Measurements from ENCODE around the gene SYNM. TPM values are rescaled to one million over a fixed set of nuclear protein-coding genes. Genes with fewer than 3 reads are reported as not detected.

SYNM gene
- total RNA-seq, 2 experiments from 2014 or later: 0.11 TPM

- Mint-ChIP-seq H3K27me3 (no peaks in the 10 kb centered on the region), H3K36me3 (ENCODE audit: low read depth) (no peaks in the 10 kb centered on the region), H3K27ac (no peak overlapping the region), H3K4me3 (no peak overlapping the region), H3K9me3 (no peaks in the 10 kb centered on the region), H3K4me1 (ENCODE audit: low read depth) (no peaks in the 10 kb centered on the region)
- Histone ChIP-seq H3K36me3 (ENCODE audit: insufficient read depth, low read length) (no peaks in the 10 kb centered on the region), H3K4me1 (ENCODE audit: insufficient read depth, low read length) (no peaks in the 10 kb centered on the region), H3K9me3 (ENCODE audit: control insufficient read depth in 1 of 2, insufficient read depth in 1 of 2, low read length in 2 of 2) (peaks cover 0 to 3% of the 10 kb centered on the region in 2 experiments), H3K27ac (ENCODE audit: low read depth in 1 of 2, low read length in 2 of 2) (no peak overlapping the region), H3K4me3 (ENCODE audit: low read length) (no peak overlapping the region), H3K27me3 (ENCODE audit: control insufficient read depth in 1 of 2, insufficient read depth in 2 of 2, low read length in 2 of 2) (no peaks in the 10 kb centered on the region)
- no peak for DNase-seq
- intact Hi-C loops (cut with DNase I, micrococcal nuclease): no loop called here
- CTCF ChIA-PET: no interaction called here
- TF ChIP-seq CTCF (IDR thresholded peaks at IDR 0.05): no peak
- no peak for ATAC-seq (ENCODE audit: poor library complexity)
- POLR2A ChIA-PET: no interaction called here
Observed at GRCh38 chr15:99121691-99122410, 17.0 kb downstream of the SYNM start.

GRCh38 chr15:99122831-99123712 lies 18.2 kb downstream of the SYNM start:
- H3K4me1 ChIP-seq (ENCODE audit: insufficient read depth, low read length): no peaks in the 10 kb centered on the region
- ChIA-PET CTCF (no interaction called here), POLR2A (no interaction called here)
- peaks cover 0 to 3% of the 10 kb centered on the region in 2 experiments for H3K9me3 ChIP-seq (ENCODE audit: control insufficient read depth in 1 of 2, insufficient read depth in 1 of 2, low read length in 2 of 2)
- no peaks in the 10 kb centered on the region for H3K36me3 ChIP-seq (ENCODE audit: insufficient read depth, low read length)
- no peaks in the 10 kb centered on the region for H3K27me3 ChIP-seq (ENCODE audit: control insufficient read depth in 1 of 2, insufficient read depth in 2 of 2, low read length in 2 of 2)
- intact Hi-C loops (cut with DNase I, micrococcal nuclease): no loop called here
- no peak overlapping the region for H3K27ac Mint-ChIP-seq
- H3K9me3 Mint-ChIP-seq: no peaks in the 10 kb centered on the region
- no peak overlapping the region for H3K4me3 Mint-ChIP-seq
- H3K27me3 Mint-ChIP-seq: no peaks in the 10 kb centered on the region
- H3K4me1 Mint-ChIP-seq (ENCODE audit: low read depth): no peaks in the 10 kb centered on the region
- DNase-seq (no peak), ATAC-seq (ENCODE audit: poor library complexity) (no peak)
- H3K36me3 Mint-ChIP-seq (ENCODE audit: low read depth): no peaks in the 10 kb centered on the region
- no peak overlapping the region for H3K27ac ChIP-seq (ENCODE audit: low read depth in 1 of 2, low read length in 2 of 2)
- no peak overlapping the region for H3K4me3 ChIP-seq (ENCODE audit: low read length)
- TF ChIP-seq CTCF (IDR thresholded peaks at IDR 0.05): no peak

GRCh38 chr15:99123713-99124451 lies 19.0 kb downstream of the SYNM start:
- intact Hi-C loops (cut with DNase I, micrococcal nuclease): no loop called here
- H3K27ac ChIP-seq (ENCODE audit: low read depth in 1 of 2, low read length in 2 of 2): no peak overlapping the region
- Mint-ChIP-seq H3K27me3 (no peaks in the 10 kb centered on the region), H3K36me3 (ENCODE audit: low read depth) (no peaks in the 10 kb centered on the region), H3K9me3 (no peaks in the 10 kb centered on the region), H3K4me3 (no peak overlapping the region), H3K4me1 (ENCODE audit: low read depth) (no peaks in the 10 kb centered on the region), H3K27ac (no peak overlapping the region)
- no peak for TF ChIP-seq CTCF (IDR thresholded peaks at IDR 0.05)
- no peaks in the 10 kb centered on the region for H3K36me3 ChIP-seq (ENCODE audit: insufficient read depth, low read length)
- no peak overlapping the region for H3K4me3 ChIP-seq (ENCODE audit: low read length)
- POLR2A ChIA-PET: no interaction called here
- ATAC-seq (ENCODE audit: poor library complexity) (no peak), DNase-seq (no peak)
- peaks cover 0 to 3% of the 10 kb centered on the region in 2 experiments for H3K9me3 ChIP-seq (ENCODE audit: control insufficient read depth in 1 of 2, insufficient read depth in 1 of 2, low read length in 2 of 2)
- CTCF ChIA-PET: interaction anchor here (1.2 kb wide), 1 partner anchor 11 kb away, joined by 4 read pairs; no protein-coding TSS in a partner anchor
- no peaks in the 10 kb centered on the region for H3K27me3 ChIP-seq (ENCODE audit: control insufficient read depth in 1 of 2, insufficient read depth in 2 of 2, low read length in 2 of 2)
- no peaks in the 10 kb centered on the region for H3K4me1 ChIP-seq (ENCODE audit: insufficient read depth, low read length)
